Memory B cell (primary cell): ENCODE results near the gene BAIAP2.

Experiments used
- ATAC-seq: fragments of 150-1000 bp; cut with Tn5 transposase; 2 replicates; pipeline ENCODE4 v1.10.0; 2021; ENCODE audit warnings: low read depth, mild to moderate bottlenecking, moderate library complexity
- DNase-seq, 2 donors: peaks; one replicate each; pipeline ENCODE4 v3.0.0; 2022; ENCODE audit warnings: low spot score in 2 of 2
- H3K27ac Mint-ChIP-seq: one replicate; pipeline ENCODE4 v1.8.0; 2022; ENCODE audit warnings: mild to moderate bottlenecking, moderate library complexity, mixed read lengths
- H3K27me3 Mint-ChIP-seq: one replicate; pipeline ENCODE4 v1.8.0; 2022; ENCODE audit warnings: mixed read lengths
- H3K36me3 Mint-ChIP-seq: one replicate; pipeline ENCODE4 v1.8.0; 2022; ENCODE audit warnings: mild to moderate bottlenecking, mixed read lengths
- H3K4me1 Mint-ChIP-seq: one replicate; pipeline ENCODE4 v1.8.0; 2022; ENCODE audit warnings: mixed read lengths
- H3K4me3 Mint-ChIP-seq: one replicate; pipeline ENCODE4 v1.8.0; 2022; ENCODE audit warnings: mild to moderate bottlenecking, moderate library complexity, mixed read lengths
- H3K9me3 Mint-ChIP-seq: one replicate; pipeline ENCODE4 v1.8.0; 2022; ENCODE audit warnings: mixed read lengths

Gene BAIAP2

GRCh38 chr17:80997424-80998117 lies 37.4 kb upstream of the BAIAP2 start:
- Mint-ChIP-seq H3K27ac (no peak overlapping the region), H3K4me1 (peaks cover 8% of the 10 kb centered on the region), H3K4me3 (no peak overlapping the region), H3K9me3 (no peaks in the 10 kb centered on the region), H3K36me3 (peaks cover 23% of the 10 kb centered on the region), H3K27me3 (no peaks in the 10 kb centered on the region)
- no peak for ATAC-seq
- no peak for DNase-seq

GRCh38 chr17:80998118-80998747 lies 36.7 kb upstream of the BAIAP2 start:
- Mint-ChIP-seq H3K9me3 (no peaks in the 10 kb centered on the region), H3K4me3 (no peak overlapping the region), H3K4me1 (peaks cover 3% of the 10 kb centered on the region), H3K27ac (no peak overlapping the region), H3K36me3 (peaks cover 23% of the 10 kb centered on the region), H3K27me3 (no peaks in the 10 kb centered on the region)
- ATAC-seq (no peak), DNase-seq (no peak)

- H3K27me3 Mint-ChIP-seq, result peaks cover 4% of the 10 kb centered on the region
These were observed 36.0 kb upstream of the BAIAP2 start for GRCh38 chr17:80998748-80999535.

GRCh38 chr17:80999536-81000333 lies 35.2 kb upstream of the BAIAP2 start:
- H3K4me3 Mint-ChIP-seq, result no peak overlapping the region
- H3K9me3 Mint-ChIP-seq, result no peaks in the 10 kb centered on the region
- peaks cover 21% of the 10 kb centered on the region for H3K36me3 Mint-ChIP-seq
- peaks cover 5% of the 10 kb centered on the region for H3K27me3 Mint-ChIP-seq
- DNase-seq, result no peak
- H3K4me1 Mint-ChIP-seq, result peaks cover 2% of the 10 kb centered on the region
- ATAC-seq, result no peak
- no peak overlapping the region for H3K27ac Mint-ChIP-seq

More at GRCh38 chr17:80998748-80999535, 36.0 kb upstream of the BAIAP2 start:
- Mint-ChIP-seq H3K4me1 (no peaks in the 10 kb centered on the region), H3K27ac (no peak overlapping the region), H3K36me3 (peaks cover 23% of the 10 kb centered on the region), H3K4me3 (no peak overlapping the region), H3K9me3 (no peaks in the 10 kb centered on the region)
- DNase-seq, result no peak
- ATAC-seq, result no peak

- no peak overlapping the region for H3K4me3 Mint-ChIP-seq
- ATAC-seq (no peak), DNase-seq (no peak)
- H3K27me3 Mint-ChIP-seq, result peaks cover 7% of the 10 kb centered on the region
- H3K4me1 Mint-ChIP-seq, result peaks cover 4% of the 10 kb centered on the region
- H3K27ac Mint-ChIP-seq, result no peak overlapping the region
- H3K36me3 Mint-ChIP-seq, result peaks cover 20% of the 10 kb centered on the region
- H3K9me3 Mint-ChIP-seq, result no peaks in the 10 kb centered on the region
These were observed 34.7 kb upstream of the BAIAP2 start for GRCh38 chr17:81000334-81000630.

GRCh38 chr17:81000631-81001357 lies 34.2 kb upstream of the BAIAP2 start:
- Mint-ChIP-seq H3K9me3 (no peaks in the 10 kb centered on the region), H3K36me3 (peaks cover 16% of the 10 kb centered on the region), H3K27ac (no peak overlapping the region), H3K4me1 (peaks cover 4% of the 10 kb centered on the region), H3K4me3 (no peak overlapping the region), H3K27me3 (peaks cover 7% of the 10 kb centered on the region)
- DNase-seq (no peak), ATAC-seq (no peak)

- Mint-ChIP-seq H3K27ac (no peak overlapping the region), H3K36me3 (peaks cover 9% of the 10 kb centered on the region), H3K4me3 (no peak overlapping the region), H3K27me3 (peaks cover 7% of the 10 kb centered on the region), H3K4me1 (peaks cover 4% of the 10 kb centered on the region), H3K9me3 (no peaks in the 10 kb centered on the region)
- DNase-seq (no peak), ATAC-seq (no peak)
These were observed 33.0 kb upstream of the BAIAP2 start for GRCh38 chr17:81002013-81002384.

GRCh38 chr17:81002409-81003361 lies 32.3 kb upstream of the BAIAP2 start:
- DNase-seq (no peak), ATAC-seq (no peak)
- Mint-ChIP-seq H3K9me3 (no peaks in the 10 kb centered on the region), H3K27me3 (peaks cover 7% of the 10 kb centered on the region), H3K4me1 (peaks cover 4% of the 10 kb centered on the region), H3K36me3 (peaks cover 8% of the 10 kb centered on the region), H3K27ac (no peak overlapping the region), H3K4me3 (no peak overlapping the region)

- Mint-ChIP-seq H3K9me3 (no peaks in the 10 kb centered on the region), H3K27ac (no peak overlapping the region), H3K4me3 (peak overlapping the region; percentile 29), H3K4me1 (peaks cover 4% of the 10 kb centered on the region), H3K36me3 (peaks cover 5% of the 10 kb centered on the region), H3K27me3 (peaks cover 7% of the 10 kb centered on the region)
- no peak for DNase-seq
- ATAC-seq, result peak; percentile 12
These were observed 31.1 kb upstream of the BAIAP2 start for GRCh38 chr17:81003711-81004475.

GRCh38 chr17:81006891-81007290 lies 28.1 kb upstream of the BAIAP2 start:
- H3K4me1 Mint-ChIP-seq, result peaks cover 4% of the 10 kb centered on the region
- H3K4me3 Mint-ChIP-seq, result no peak overlapping the region
- ATAC-seq, result no peak
- peaks cover 4% of the 10 kb centered on the region for H3K9me3 Mint-ChIP-seq
- H3K27ac Mint-ChIP-seq, result no peak overlapping the region
- DNase-seq, result no peak
- peaks cover 8% of the 10 kb centered on the region for H3K27me3 Mint-ChIP-seq
- peaks cover 7% of the 10 kb centered on the region for H3K36me3 Mint-ChIP-seq

- no peak for DNase-seq
- Mint-ChIP-seq H3K36me3 (peaks cover 9% of the 10 kb centered on the region), H3K4me3 (no peak overlapping the region), H3K9me3 (peaks cover 5% of the 10 kb centered on the region), H3K27ac (no peak overlapping the region), H3K27me3 (peaks cover 10% of the 10 kb centered on the region), H3K4me1 (peaks cover 4% of the 10 kb centered on the region)
- ATAC-seq, result no peak
These were observed 26.8 kb upstream of the BAIAP2 start for GRCh38 chr17:81008140-81008539.

- ATAC-seq (no peak), DNase-seq (no peak)
- Mint-ChIP-seq H3K4me1 (peaks cover 4% of the 10 kb centered on the region), H3K4me3 (no peak overlapping the region), H3K27ac (no peak overlapping the region), H3K27me3 (peaks cover 6% of the 10 kb centered on the region), H3K36me3 (peaks cover 9% of the 10 kb centered on the region), H3K9me3 (peaks cover 5% of the 10 kb centered on the region)
These were observed 25.8 kb upstream of the BAIAP2 start for GRCh38 chr17:81009136-81009535.
